GM12878 (cell line): ENCODE results near the gene MGAT5. TPM values are rescaled to one million over a fixed set of nuclear protein-coding genes. Genes with fewer than 3 reads are reported as not detected.

Experiments used
- ATAC-seq: fragments of 200-7000 bp; cut with Tn5 transposase; 3 replicates; pipeline ENCODE4 v1.9.1; 2020; ENCODE audit warnings: mild to moderate bottlenecking, moderate library complexity
- BruUV-seq: library from RNA; stranded (reverse); fragments of 400-500 nt; replicated peaks from 2 replicates; lab custom pipeline; 2021; lab: Mats Ljungman, UMichigan
- CTCF ChIA-PET: fragments of 300-600 bp; sonication (Branson Sonifier 250); formaldehyde crosslinking; extraction: SDS; loops from one replicate; lab custom pipeline; 2021; ENCODE audit warnings: inconsistent platforms; lab: Yijun Ruan, JAX
- POLR2A ChIA-PET: fragments of 350-600 bp; formaldehyde crosslinking; extraction: SDS; loops from one replicate; lab custom pipeline; 2021; ENCODE audit warnings: inconsistent platforms; lab: Charles Lee
- RAD21 ChIA-PET: fragments of 300-600 bp; sonication (Branson Sonifier 250); formaldehyde crosslinking; loops from one replicate; lab custom pipeline; 2023; ENCODE audit warnings: antibody characterized with exemption; ENCODE audit not compliant: unreplicated experiment; lab: Charles Lee
- SMC1A ChIA-PET: fragments of 300-600 bp; sonication (Branson Sonifier 250); formaldehyde crosslinking; loops from one replicate; lab custom pipeline; 2023; ENCODE audit not compliant: unreplicated experiment, uncharacterized antibody; lab: Charles Lee
- DNase-seq: peaks from one replicate; pipeline ENCODE4 v3.0.0-alpha.2; 2011; ENCODE audit warnings: low read depth, low spot score
- FAIRE-seq: peaks from 3 replicates; lab custom pipeline; 2011; peaks lifted over from hg19 to GRCh38; lab: Jason Lieb, UNC
- H2AFZ ChIP-seq: 2 replicates; pipeline ENCODE4 v1.6.0; 2011; ENCODE audit warnings: low read depth, low read length, control low read depth; ENCODE audit not compliant: control insufficient read depth
- H3K27ac ChIP-seq: 2 replicates; pipeline ENCODE4 v1.5.1; 2011; ENCODE audit warnings: control low read depth; ENCODE audit not compliant: control insufficient read depth, insufficient read depth
- H3K27me3 ChIP-seq, 2 experiments: replicated peaks in 1 of 2; 2 replicates each; pipeline versions ENCODE4 v1.6.0 to v1.6.1; 2011; ENCODE audit warnings: low read length in 1 of 2; ENCODE audit not compliant: control insufficient read depth in 2 of 2, insufficient read depth in 2 of 2
- H3K36me3 ChIP-seq, 2 experiments: 2 replicates each; pipeline ENCODE4 v1.5.1; 2011; ENCODE audit warnings: low read length in 1 of 2; ENCODE audit not compliant: control insufficient read depth in 2 of 2, insufficient read depth in 2 of 2
- H3K4me1 ChIP-seq: 2 replicates; pipeline ENCODE4 v1.6.1; 2011; ENCODE audit warnings: mild to moderate bottlenecking, low read length, moderate library complexity, mixed read lengths; ENCODE audit not compliant: control insufficient read depth, insufficient read depth
- H3K4me2 ChIP-seq: 2 replicates; pipeline ENCODE4 v1.6.0; 2011; ENCODE audit warnings: control low read depth; ENCODE audit not compliant: control insufficient read depth, insufficient read depth
- H3K4me3 ChIP-seq: fragments of 200-600 bp; sonication (generic); 2 replicates; pipeline ENCODE4 v1.5.1; 2016
- H3K79me2 ChIP-seq: 2 replicates; pipeline ENCODE4 v1.6.0; 2011; ENCODE audit warnings: low read length; ENCODE audit not compliant: control insufficient read depth, insufficient read depth
- H3K9ac ChIP-seq: 2 replicates; pipeline ENCODE4 v1.8.0; 2011; ENCODE audit warnings: low read length, control low read depth, mixed read lengths; ENCODE audit not compliant: control insufficient read depth, insufficient read depth
- H3K9me3 ChIP-seq: replicated peaks from 3 replicates; pipeline ENCODE4 v1.5.1; 2011; ENCODE audit warnings: mild to moderate bottlenecking, low read length; ENCODE audit not compliant: control insufficient read depth, insufficient read depth
- H4K20me1 ChIP-seq: 2 replicates; pipeline ENCODE4 v1.6.0; 2011; ENCODE audit not compliant: control insufficient read depth, insufficient read depth
- NR2F1 ChIP-seq: fragments of 450-650 bp; conservative IDR thresholded peaks from 2 replicates; pipeline ENCODE4 v1.6.1; 2017; ENCODE audit warnings: mild to moderate bottlenecking
- POLR2AphosphoS5 ChIP-seq: IDR thresholded peaks from 2 replicates; pipeline ENCODE4 v1.6.1; 2011; ENCODE audit warnings: mild to moderate bottlenecking, low read length, inconsistent platforms
- PRDM15 ChIP-seq: fragments of 450-650 bp; formaldehyde crosslinking; IDR thresholded peaks from 2 replicates; pipeline ENCODE4 v1.4.0; 2020; ENCODE audit warnings: mild to moderate bottlenecking, moderate library complexity
- RBBP5 ChIP-seq: fragments of 200-600 bp; sonication (generic); conservative IDR thresholded peaks from 2 replicates; pipeline ENCODE4 v1.6.1; 2016
- SIN3A ChIP-seq: IDR thresholded peaks from 2 replicates; pipeline ENCODE4 v1.6.1; 2012; ENCODE audit warnings: low read depth, low read length, improper control_type of control experiment
- WGBS: methylation state at CpG from one replicate; pipeline ENCODE4 v1.1.6; 2016; ENCODE audit warnings: low lambda C conversion rate; ENCODE audit not compliant: insufficient replicate concordance, insufficient coverage; ENCODE audit errors: missing lambda C conversion rate; 5-methylcytosine and 5-hydroxymethylcytosine counted together
- in situ Hi-C: fragments of 300-500 bp; cut with MboI; formaldehyde crosslinking; loops from 9 replicates; pipeline ENCODE4 v1.14.3; 2018; ENCODE audit warnings: mixed read lengths
- intact Hi-C: fragments of 100-400 bp; cut with micrococcal nuclease; formaldehyde crosslinking; loops from one replicate; pipeline ENCODE4 v1.14.2; 2022; ENCODE audit not compliant: unreplicated experiment
- polyA plus RNA-seq, 11 experiments: library from polyadenylated mRNA; depleted of rRNA in 4 of 11; unstranded in 6 of 11; stranded (reverse) in 5 of 11; fragments of >200 nt; fragmentation: Nextera tagmentation in 4 of 11; fragmentation: Illumina TruSeq in 1 of 11; extraction: Ambion mirVana in 4 of 11; extraction: Trizol in 1 of 11; gene quantifications; 1 replicate in 1 of 11; 2 replicates in 10 of 11; pipeline versions ENCODE4 v1.2.1 to v1.2.3, GENCODE V29; 2011 to 2016; ENCODE audit warnings: inconsistent platforms in 2 of 11, missing spikeins in 2 of 11, low read depth in 1 of 11
- total RNA-seq, 4 experiments: library from RNA; depleted of rRNA in 3 of 4; stranded (reverse); fragments of >200 nt in 3 of 4; fragmentation: Illumina TruSeq in 1 of 4; extraction: Trizol in 1 of 4; gene quantifications; 2 replicates each; pipeline versions ENCODE4 v1.2.1 to v1.2.3, GENCODE V29; 2013 to 2021

Gene MGAT5
- total and polyA plus RNA-seq, 10 of the 15 experiments (the other 5 are each of a cell fraction or from before 2014, with no cell fraction given): 4.9 to 104 (median 36.2) TPM

DNA sequence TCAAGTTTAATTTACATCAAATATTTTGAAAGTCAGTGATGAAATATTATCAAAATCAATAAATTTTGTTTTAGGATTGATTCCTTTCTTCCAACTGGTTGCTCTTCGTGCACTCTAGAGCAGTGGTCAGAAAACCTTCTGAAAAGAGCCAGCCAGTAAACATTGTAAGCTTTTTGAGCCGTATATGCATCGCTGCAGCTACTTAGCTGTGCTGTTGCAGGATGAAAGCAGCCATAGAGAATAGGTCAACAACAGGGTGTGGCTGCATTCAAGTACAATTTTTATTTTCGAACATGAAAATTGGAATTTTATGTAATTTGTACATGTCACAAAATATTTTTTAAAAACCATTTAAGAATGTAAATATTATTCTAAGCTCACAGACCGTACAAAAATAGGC lies 94.9 kb downstream of the MGAT5 start:
- H3K79me2 ChIP-seq: no peaks in the 10 kb centered on the region
- no peaks in the 10 kb centered on the region for H4K20me1 ChIP-seq
- ChIA-PET SMC1A (interaction anchor here (0.7 to 1.7 kb wide), 9 partner anchors 11 to 231 kb away, joined by 3 to 7 read pairs (median 4); no protein-coding TSS in a partner anchor), CTCF (interaction anchor here (0.8 to 1.6 kb wide), 5 partner anchors 11 to 462 kb away, joined by 3 to 4 read pairs (median 4); no protein-coding TSS in a partner anchor), POLR2A (no interaction called here), RAD21 (no interaction called here)
- in situ Hi-C loops: no loop called here
- FAIRE-seq (no peak), DNase-seq (no peak), ATAC-seq (no peak)
- H3K9me3 ChIP-seq: no peaks in the 10 kb centered on the region
- 92% methylated on average over 5 of the region's 5 CpGs for WGBS
- no peak overlapping the region for H3K4me3 ChIP-seq
- TF ChIP-seq RBBP5 (no peak), NR2F1 (no peak), POLR2AphosphoS5 (no peak), SIN3A (no peak), PRDM15 (CRISPR knock-in tag) (no peak)
- no peak overlapping the region for H3K9ac ChIP-seq
- H3K4me1 ChIP-seq: peaks cover 3% of the 10 kb centered on the region; the same call in 1 of the 2 replicates
- no peak overlapping the region for H3K4me2 ChIP-seq
- intact Hi-C loops: no loop called here
- H3K27me3 ChIP-seq: no peaks in the 10 kb centered on the region
- no peak overlapping the region for H3K27ac ChIP-seq
- H3K36me3 ChIP-seq: peaks cover 0 to 21% of the 10 kb centered on the region in 2 experiments
- H2AFZ ChIP-seq: no peak overlapping the region
- BruUV-seq: no TSS peak
